Tibial artery (tissue), 4 donors: ENCODE results near the gene OR5B3.

ENCODE experiments used
- DNase-seq, 2 donors: peaks; one replicate each; pipeline ENCODE4 v3.0.0-alpha.2; 2019
- H3K27ac ChIP-seq, 2 donors: fragments of 200-600 bp; sonication (generic) in 1 of 2; 1 replicate in 1 of 2; 2 replicates in 1 of 2; pipeline ENCODE4 v1.5.1; 2018 to 2019; ENCODE audit warnings: mild to moderate bottlenecking in 1 of 2
- H3K27me3 ChIP-seq, 2 donors: fragments of 200-600 bp; sonication (generic) in 1 of 2; one replicate each; pipeline versions ENCODE4 v1.5.1 to v1.6.0; 2016 to 2019
- H3K36me3 ChIP-seq, 3 donors: fragments of 200-600 bp; sonication (generic) in 2 of 3; one replicate each; pipeline ENCODE4 v1.5.1; 2016 to 2019; ENCODE audit warnings: mild to moderate bottlenecking in 2 of 3
- H3K4me1 ChIP-seq, 4 donors: fragments of 200-600 bp; sonication (generic) in 2 of 4; 1 replicate in 3 of 4; 2 replicates in 1 of 4; pipeline ENCODE4 v1.5.1; 2016 to 2019
- H3K4me3 ChIP-seq, 2 donors: fragments of 200-600 bp; sonication (generic) in 1 of 2; 1 replicate in 1 of 2; 2 replicates in 1 of 2; pipeline ENCODE4 v1.5.1; 2018 to 2019; ENCODE audit warnings: mild to moderate bottlenecking in 2 of 2
- H3K9me3 ChIP-seq, 3 donors: fragments of 200-600 bp; sonication (generic) in 1 of 3; one replicate each; pipeline ENCODE4 v1.5.1; 2016 to 2019
- CTCF ChIP-seq, 2 experiments: fragments of 200-600 bp in 1 of 2; fragments of 450-650 bp in 1 of 2; IDR thresholded peaks; one replicate each; pipeline ENCODE4 v1.5.1; 2017 to 2019; ENCODE audit warnings: antibody characterized with exemption in 2 of 2, mild to moderate bottlenecking in 1 of 2, moderate library complexity in 1 of 2
- intact Hi-C: fragments of 100-400 bp; cut with DNase I; formaldehyde crosslinking; loops from one replicate; pipeline ENCODE4 v1.15.0; 2023; ENCODE audit warnings: low total_unique reads

Gene OR5B3

GRCh38 chr11:58406774-58407173, at the start of gene OR5B3:
OR5B3 (minus strand) TSS chr11:58406874; CDS start chr11:58403409, 3,465 bp downstream.
- Histone ChIP-seq H3K36me3 (no peaks in the 10 kb centered on the region), H3K27ac (no peak within 1 kb of the TSS), H3K4me3 (no peak within 1 kb of the TSS), H3K4me1 (no peaks in the 10 kb centered on the region), H3K9me3 (peaks cover 0 to 14% (median 0%) of the 10 kb centered on the region in 3 donors), H3K27me3 (no peaks in the 10 kb centered on the region)
- no peak for DNase-seq
- intact Hi-C loops = no loop called here
- TF ChIP-seq CTCF (IDR thresholded peaks at IDR 0.05) = no peak

GRCh38 chr11:58451585-58451984, 44.9 kb upstream of the OR5B3 start:
- Histone ChIP-seq H3K9me3 (peaks cover 0 to 11% (median 4%) of the 10 kb centered on the region in 3 donors), H3K4me1 (no peaks in the 10 kb centered on the region), H3K27me3 (no peaks in the 10 kb centered on the region), H3K27ac (no peak overlapping the region), H3K4me3 (no peak overlapping the region), H3K36me3 (no peaks in the 10 kb centered on the region)
- no peak for DNase-seq
- TF ChIP-seq CTCF (IDR thresholded peaks at IDR 0.05) = no peak
- intact Hi-C loops = no loop called here

- no peak for TF ChIP-seq CTCF (IDR thresholded peaks at IDR 0.05)
These were observed 39.6 kb upstream of the OR5B3 start for GRCh38 chr11:58446294-58446693.

GRCh38 chr11:58444300-58444699, 37.6 kb upstream of the OR5B3 start:
- H3K4me3 ChIP-seq = no peak overlapping the region
- no peak overlapping the region for H3K27ac ChIP-seq
- no peaks in the 10 kb centered on the region for H3K36me3 ChIP-seq
- TF ChIP-seq CTCF (IDR thresholded peaks at IDR 0.05) = no peak
- DNase-seq = no peak
- intact Hi-C loops = no loop called here
- H3K9me3 ChIP-seq = peaks cover 3 to 32% (median 25%) of the 10 kb centered on the region in 3 donors
- no peaks in the 10 kb centered on the region for H3K27me3 ChIP-seq
- H3K4me1 ChIP-seq = no peaks in the 10 kb centered on the region

More at GRCh38 chr11:58446294-58446693, 39.6 kb upstream of the OR5B3 start:
- Histone ChIP-seq H3K4me3 (no peak overlapping the region), H3K36me3 (no peaks in the 10 kb centered on the region), H3K4me1 (no peaks in the 10 kb centered on the region), H3K9me3 (peaks cover 3 to 33% (median 25%) of the 10 kb centered on the region in 3 donors), H3K27me3 (no peaks in the 10 kb centered on the region), H3K27ac (no peak overlapping the region)
- intact Hi-C loops = no loop called here
- DNase-seq = no peak

- H3K27me3 ChIP-seq = no peaks in the 10 kb centered on the region
- H3K27ac ChIP-seq = no peak within 1 kb of the TSS
- no peak within 1 kb of the TSS for H3K4me3 ChIP-seq
- no peak for TF ChIP-seq CTCF (IDR thresholded peaks at IDR 0.05)
- H3K9me3 ChIP-seq = peaks cover 3 to 29% (median 25%) of the 10 kb centered on the region in 3 donors
- intact Hi-C loops = no loop called here
- H3K4me1 ChIP-seq = no peaks in the 10 kb centered on the region
- H3K36me3 ChIP-seq = no peaks in the 10 kb centered on the region
- no peak for DNase-seq
These were observed 35.5 kb upstream of the OR5B3 start, which contains the start of gene OR5B12 for GRCh38 chr11:58442136-58442535. OR5B12 (minus strand) TSS chr11:58442236; CDS start chr11:58440151, 2,085 bp downstream.

GRCh38 chr11:58438486-58438885, 31.8 kb upstream of the OR5B3 start:
- Histone ChIP-seq H3K36me3 (no peaks in the 10 kb centered on the region), H3K4me3 (no peak overlapping the region), H3K27ac (no peak overlapping the region), H3K4me1 (no peaks in the 10 kb centered on the region), H3K9me3 (peaks cover 0 to 7% (median 4%) of the 10 kb centered on the region in 3 donors), H3K27me3 (no peaks in the 10 kb centered on the region)
- no peak for DNase-seq
- TF ChIP-seq CTCF (IDR thresholded peaks at IDR 0.05) = no peak
- intact Hi-C loops = no loop called here
